Measurements from ENCODE around the gene TMEM108. TPM values are rescaled to one million over a fixed set of nuclear protein-coding genes. Genes with fewer than 3 reads are reported as not detected.

The TMEM108 gene
- total RNA-seq, 2 experiments from 2014 or later, result not detected

DNA sequence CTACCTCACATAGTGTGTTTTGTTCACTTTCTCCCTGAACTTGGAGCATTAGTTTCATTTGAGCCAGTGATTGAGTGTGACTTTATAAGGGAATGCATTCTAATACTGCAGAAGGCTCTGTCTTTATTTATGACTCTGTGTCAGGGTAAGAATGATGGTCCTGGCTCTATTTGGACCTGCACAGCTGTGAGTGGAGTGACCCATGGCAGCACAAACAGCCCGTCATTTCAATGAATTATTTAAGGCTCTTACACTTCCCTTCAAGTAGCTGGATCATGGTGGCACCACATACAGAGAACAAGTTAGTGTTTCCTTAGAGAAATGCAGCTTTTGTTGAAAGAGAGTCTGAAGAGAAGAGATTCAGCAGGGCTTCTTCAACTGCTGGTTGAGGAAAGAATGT, 16.4 kb downstream of the TMEM108 start:
- Histone ChIP-seq H4K20me1 (ENCODE audit: insufficient read depth, low read length) (no peaks in the 10 kb centered on the region), H3K9me3 (ENCODE audit: low read length) (no peaks in the 10 kb centered on the region), H3K9me2 (ENCODE audit: insufficient read depth, low read length) (no peaks in the 10 kb centered on the region), H3K4me3 (ENCODE audit: low read depth, low read length, poor library complexity, severe bottlenecking) (no peak overlapping the region), H2AFZ (ENCODE audit: low read length) (no peak overlapping the region), H3K4me2 (ENCODE audit: low read length) (no peak overlapping the region), H3K27ac (ENCODE audit: low read depth, low read length, poor library complexity, severe bottlenecking) (no peak overlapping the region), H3K36me3 (ENCODE audit: insufficient read depth, low read length) (no peaks in the 10 kb centered on the region), H3K79me2 (ENCODE audit: insufficient read depth, low read depth, low read length) (no peaks in the 10 kb centered on the region), H3K4me1 (ENCODE audit: insufficient read depth, low read length, poor library complexity, severe bottlenecking) (no peaks in the 10 kb centered on the region)
- no peak for DNase-seq (ENCODE audit: low spot score)
- ChIA-PET POLR2A (no interaction called here), CTCF (ENCODE audit: unreplicated experiment) (no interaction called here)
- intact Hi-C loops (cut with micrococcal nuclease; ENCODE audit: unreplicated experiment), result no loop called here
- TF ChIP-seq EZH2phosphoT487 (IDR thresholded peaks at IDR 0.05; ENCODE audit: borderline replicate concordance, low read depth, low read length), result no peak
- TF ChIP-seq, protein P1, sequence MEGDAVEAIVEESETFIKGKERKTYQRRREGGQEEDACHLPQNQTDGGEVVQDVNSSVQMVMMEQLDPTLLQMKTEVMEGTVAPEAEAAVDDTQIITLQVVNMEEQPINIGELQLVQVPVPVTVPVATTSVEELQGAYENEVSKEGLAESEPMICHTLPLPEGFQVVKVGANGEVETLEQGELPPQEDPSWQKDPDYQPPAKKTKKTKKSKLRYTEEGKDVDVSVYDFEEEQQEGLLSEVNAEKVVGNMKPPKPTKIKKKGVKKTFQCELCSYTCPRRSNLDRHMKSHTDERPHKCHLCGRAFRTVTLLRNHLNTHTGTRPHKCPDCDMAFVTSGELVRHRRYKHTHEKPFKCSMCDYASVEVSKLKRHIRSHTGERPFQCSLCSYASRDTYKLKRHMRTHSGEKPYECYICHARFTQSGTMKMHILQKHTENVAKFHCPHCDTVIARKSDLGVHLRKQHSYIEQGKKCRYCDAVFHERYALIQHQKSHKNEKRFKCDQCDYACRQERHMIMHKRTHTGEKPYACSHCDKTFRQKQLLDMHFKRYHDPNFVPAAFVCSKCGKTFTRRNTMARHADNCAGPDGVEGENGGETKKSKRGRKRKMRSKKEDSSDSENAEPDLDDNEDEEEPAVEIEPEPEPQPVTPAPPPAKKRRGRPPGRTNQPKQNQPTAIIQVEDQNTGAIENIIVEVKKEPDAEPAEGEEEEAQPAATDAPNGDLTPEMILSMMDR (conservative IDR thresholded peaks at IDR 0.05; ENCODE audit: low read length), result no peak
- BruUV-seq (replicated peaks), result no TSS peak

DNA sequence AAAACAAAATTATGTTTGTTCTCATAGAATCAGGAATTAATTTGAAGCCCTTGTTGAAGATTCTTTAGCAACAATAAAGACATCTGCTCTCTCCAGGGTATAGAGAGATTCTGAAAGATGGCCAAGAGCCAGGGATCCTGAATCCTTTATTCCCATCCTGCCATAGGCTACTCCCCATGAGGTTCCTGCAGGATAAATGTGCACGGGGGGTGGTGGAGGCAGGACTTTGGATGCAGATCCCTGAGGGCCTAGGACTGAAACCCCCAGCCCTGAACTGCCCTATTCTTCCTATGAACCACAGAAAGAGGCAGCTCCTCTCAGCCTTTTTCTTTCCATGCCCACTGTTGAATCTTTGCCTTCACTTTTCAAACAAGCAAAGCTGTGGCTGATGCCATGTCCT, 17.1 kb downstream of the TMEM108 start:
- ChIA-PET POLR2A (no interaction called here), CTCF (ENCODE audit: unreplicated experiment) (no interaction called here)
- Histone ChIP-seq H3K4me2 (ENCODE audit: low read length) (no peak overlapping the region), H3K36me3 (ENCODE audit: insufficient read depth, low read length) (no peaks in the 10 kb centered on the region), H3K27ac (ENCODE audit: low read depth, low read length, poor library complexity, severe bottlenecking) (no peak overlapping the region), H3K9me2 (ENCODE audit: insufficient read depth, low read length) (no peaks in the 10 kb centered on the region), H3K4me3 (ENCODE audit: low read depth, low read length, poor library complexity, severe bottlenecking) (no peak overlapping the region), H3K4me1 (ENCODE audit: insufficient read depth, low read length, poor library complexity, severe bottlenecking) (no peaks in the 10 kb centered on the region), H2AFZ (ENCODE audit: low read length) (no peak overlapping the region), H4K20me1 (ENCODE audit: insufficient read depth, low read length) (no peaks in the 10 kb centered on the region), H3K9me3 (ENCODE audit: low read length) (no peaks in the 10 kb centered on the region), H3K79me2 (ENCODE audit: insufficient read depth, low read depth, low read length) (no peaks in the 10 kb centered on the region)
- DNase-seq (ENCODE audit: low spot score), result no peak
- no peak for TF ChIP-seq EZH2phosphoT487 (IDR thresholded peaks at IDR 0.05; ENCODE audit: borderline replicate concordance, low read depth, low read length)
- TF ChIP-seq, protein P1 (conservative IDR thresholded peaks at IDR 0.05; ENCODE audit: low read length), result no peak
- BruUV-seq (replicated peaks), result no TSS peak
- intact Hi-C loops (cut with micrococcal nuclease; ENCODE audit: unreplicated experiment), result no loop called here

DNA sequence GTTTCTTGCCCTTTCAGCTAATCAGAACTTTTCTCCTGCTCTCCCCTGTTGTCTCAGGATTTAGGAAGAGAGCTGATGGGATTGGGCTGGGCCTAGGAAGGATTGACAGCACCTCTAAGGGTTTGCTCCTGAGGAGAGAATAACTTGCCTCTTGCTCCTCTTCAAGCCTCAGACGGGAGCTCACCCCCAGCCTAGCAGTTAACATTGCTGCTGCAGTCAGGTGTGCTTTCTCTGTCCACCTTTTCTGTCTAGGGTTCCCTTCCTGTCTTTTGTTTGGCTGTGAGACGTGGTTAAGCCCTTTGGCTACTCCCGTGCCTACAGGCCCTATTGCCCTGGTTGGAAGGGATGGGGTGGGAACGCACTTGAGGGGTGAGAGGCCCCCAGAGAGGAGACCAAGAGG, 20.1 kb downstream of the TMEM108 start:
- Histone ChIP-seq H3K9me3 (ENCODE audit: low read length) (no peaks in the 10 kb centered on the region), H3K79me2 (ENCODE audit: insufficient read depth, low read depth, low read length) (no peaks in the 10 kb centered on the region), H4K20me1 (ENCODE audit: insufficient read depth, low read length) (no peaks in the 10 kb centered on the region), H2AFZ (ENCODE audit: low read length) (no peak overlapping the region), H3K36me3 (ENCODE audit: insufficient read depth, low read length) (no peaks in the 10 kb centered on the region), H3K4me1 (ENCODE audit: insufficient read depth, low read length, poor library complexity, severe bottlenecking) (no peaks in the 10 kb centered on the region), H3K4me2 (ENCODE audit: low read length) (no peak overlapping the region), H3K9me2 (ENCODE audit: insufficient read depth, low read length) (no peaks in the 10 kb centered on the region), H3K27ac (ENCODE audit: low read depth, low read length, poor library complexity, severe bottlenecking) (no peak overlapping the region), H3K4me3 (ENCODE audit: low read depth, low read length, poor library complexity, severe bottlenecking) (no peak overlapping the region)
- TF ChIP-seq EZH2phosphoT487 (IDR thresholded peaks at IDR 0.05; ENCODE audit: borderline replicate concordance, low read depth, low read length), result no peak
- TF ChIP-seq, protein P1 (conservative IDR thresholded peaks at IDR 0.05; ENCODE audit: low read length), result no peak
- DNase-seq (ENCODE audit: low spot score), result no peak
- POLR2A ChIA-PET, result interaction anchor here (0.7 kb wide), 1 partner anchor 966 kb away, joined by 3 read pairs; no protein-coding TSS in a partner anchor
- CTCF ChIA-PET (ENCODE audit: unreplicated experiment), result no interaction called here
- BruUV-seq (replicated peaks), result no TSS peak
- intact Hi-C loops (cut with micrococcal nuclease; ENCODE audit: unreplicated experiment), result no loop called here
